Loucy (cell line): Measurements from ENCODE around the gene TRAPPC4.

ENCODE experiments used
- CTCF ChIP-seq: fragments of 200-600 bp; sonication (generic); conservative IDR thresholded peaks from 2 replicates; pipeline ENCODE4 v1.5.1; 2014; ENCODE audit warnings: mild to moderate bottlenecking, antibody characterized with exemption, low read length
- EZH2phosphoT487 ChIP-seq: fragments of 200-600 bp; IDR thresholded peaks from 2 replicates; pipeline ENCODE4 v1.6.1; 2018; ENCODE audit warnings: antibody characterized with exemption, mild to moderate bottlenecking, moderate library complexity, borderline replicate concordance

- TF ChIP-seq EZH2phosphoT487: no peak
- TF ChIP-seq CTCF: no peak
These were observed 2.2 kb upstream of the TRAPPC4 start for GRCh38 chr11:119016216-119017009.
